GM10248 (cell line): ENCODE measurements around the gene FSTL4.

Experiments used
- CTCF ChIA-PET: fragments of 300-600 bp; sonication (Branson Sonifier 250); formaldehyde crosslinking; extraction: SDS; loops from one replicate; lab custom pipeline; 2021; ENCODE audit warnings: antibody characterized with exemption; lab: Yijun Ruan, JAX
- POLR2A ChIA-PET: fragments of 350-650 bp; sonication (Branson Sonifier 250); formaldehyde crosslinking; extraction: SDS; loops from one replicate; lab custom pipeline; 2020; ENCODE audit warnings: antibody characterized with exemption; lab: Yijun Ruan, JAX
- DNase-seq: peaks from one replicate; pipeline ENCODE4 v3.0.0; 2012; ENCODE audit errors: extremely low spot score
- TF ChIP-seq, protein P1 (sequence below): IDR thresholded peaks from 2 replicates; pipeline ENCODE4 v1.5.1; 2012; ENCODE audit warnings: mild to moderate bottlenecking, low read depth; ENCODE audit errors: extremely low read depth, missing control alignments, control extremely low read depth

Gene FSTL4

DNA sequence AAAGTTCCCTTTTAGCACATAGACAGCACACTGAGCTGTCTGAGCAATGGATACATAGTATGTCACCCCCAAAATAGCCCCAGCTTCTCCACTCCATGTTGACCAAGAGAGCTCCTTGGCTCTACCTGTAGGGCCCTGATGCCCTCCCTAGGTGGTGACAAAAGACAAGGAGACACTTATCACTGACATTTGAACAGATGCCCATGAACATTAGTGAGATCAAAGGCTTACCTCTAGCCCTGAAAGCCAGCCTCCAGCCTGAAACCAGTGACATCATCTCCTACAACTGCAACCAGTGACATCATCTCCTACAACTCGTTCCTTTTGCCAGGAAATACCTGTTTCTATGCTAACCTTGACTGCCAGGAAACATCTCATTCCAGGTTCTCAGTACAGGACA lies 122.7 kb downstream of the FSTL4 start:
- ChIA-PET POLR2A (no interaction called here), CTCF (interaction anchor here (0.6 to 0.7 kb wide), 3 partner anchors 380 to 550 kb away, joined by 3 to 4 read pairs (median 3); no protein-coding TSS in a partner anchor)
- peak; percentile 25 for DNase-seq
- TF ChIP-seq, protein P1, sequence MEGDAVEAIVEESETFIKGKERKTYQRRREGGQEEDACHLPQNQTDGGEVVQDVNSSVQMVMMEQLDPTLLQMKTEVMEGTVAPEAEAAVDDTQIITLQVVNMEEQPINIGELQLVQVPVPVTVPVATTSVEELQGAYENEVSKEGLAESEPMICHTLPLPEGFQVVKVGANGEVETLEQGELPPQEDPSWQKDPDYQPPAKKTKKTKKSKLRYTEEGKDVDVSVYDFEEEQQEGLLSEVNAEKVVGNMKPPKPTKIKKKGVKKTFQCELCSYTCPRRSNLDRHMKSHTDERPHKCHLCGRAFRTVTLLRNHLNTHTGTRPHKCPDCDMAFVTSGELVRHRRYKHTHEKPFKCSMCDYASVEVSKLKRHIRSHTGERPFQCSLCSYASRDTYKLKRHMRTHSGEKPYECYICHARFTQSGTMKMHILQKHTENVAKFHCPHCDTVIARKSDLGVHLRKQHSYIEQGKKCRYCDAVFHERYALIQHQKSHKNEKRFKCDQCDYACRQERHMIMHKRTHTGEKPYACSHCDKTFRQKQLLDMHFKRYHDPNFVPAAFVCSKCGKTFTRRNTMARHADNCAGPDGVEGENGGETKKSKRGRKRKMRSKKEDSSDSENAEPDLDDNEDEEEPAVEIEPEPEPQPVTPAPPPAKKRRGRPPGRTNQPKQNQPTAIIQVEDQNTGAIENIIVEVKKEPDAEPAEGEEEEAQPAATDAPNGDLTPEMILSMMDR = peak; percentile 40

DNA sequence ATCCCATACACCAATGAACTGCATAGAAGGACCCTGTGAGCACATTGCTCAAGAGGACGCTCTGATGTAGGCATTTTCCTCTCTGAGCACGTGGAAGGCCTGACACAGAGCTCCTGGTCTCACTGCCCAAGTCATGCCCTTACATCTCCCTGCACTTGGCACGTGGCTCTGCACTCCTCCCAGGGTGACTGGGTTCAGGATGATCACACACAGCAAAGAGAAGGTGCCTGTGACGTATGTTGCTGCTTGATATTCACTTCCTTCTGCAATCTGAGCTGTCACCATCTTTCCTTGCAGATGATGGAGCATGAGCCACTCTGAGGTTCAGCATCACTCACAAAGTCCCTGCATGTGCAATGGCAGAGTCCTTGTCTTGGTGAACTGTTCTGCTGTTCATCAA lies 125.2 kb downstream of the FSTL4 start:
- TF ChIP-seq, protein P1 = no peak
- POLR2A ChIA-PET = no interaction called here
- CTCF ChIA-PET = interaction anchor here (0.8 to 1.6 kb wide), 3 partner anchors 38 to 553 kb away, joined by 3 read pairs; no protein-coding TSS in a partner anchor
- DNase-seq = no peak

DNA sequence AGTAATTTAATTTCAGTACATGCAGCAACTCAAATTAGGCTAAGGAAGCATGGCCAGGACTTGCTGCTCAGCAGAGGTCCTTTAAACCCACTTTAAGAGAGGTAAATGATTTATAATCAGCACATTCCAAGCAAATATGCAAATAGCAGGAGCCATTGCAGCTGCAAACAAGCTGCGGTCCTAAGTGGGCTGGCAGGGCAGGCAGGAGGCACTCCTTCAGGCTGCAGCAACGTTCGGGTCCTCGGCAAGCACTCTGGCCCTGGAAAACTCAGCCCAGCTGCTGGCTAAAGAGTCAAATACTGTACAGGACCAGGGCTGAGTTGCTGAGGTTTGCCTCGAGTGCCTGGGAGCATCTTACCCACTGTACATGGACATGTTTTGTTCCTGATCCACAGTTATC lies 126.9 kb downstream of the FSTL4 start:
- ChIA-PET CTCF (interaction anchor here (1.1 kb wide), 1 partner anchor 35 kb away, joined by 3 read pairs; no protein-coding TSS in a partner anchor), POLR2A (no interaction called here)
- no peak for DNase-seq
- TF ChIP-seq, protein P1 = no peak

DNA sequence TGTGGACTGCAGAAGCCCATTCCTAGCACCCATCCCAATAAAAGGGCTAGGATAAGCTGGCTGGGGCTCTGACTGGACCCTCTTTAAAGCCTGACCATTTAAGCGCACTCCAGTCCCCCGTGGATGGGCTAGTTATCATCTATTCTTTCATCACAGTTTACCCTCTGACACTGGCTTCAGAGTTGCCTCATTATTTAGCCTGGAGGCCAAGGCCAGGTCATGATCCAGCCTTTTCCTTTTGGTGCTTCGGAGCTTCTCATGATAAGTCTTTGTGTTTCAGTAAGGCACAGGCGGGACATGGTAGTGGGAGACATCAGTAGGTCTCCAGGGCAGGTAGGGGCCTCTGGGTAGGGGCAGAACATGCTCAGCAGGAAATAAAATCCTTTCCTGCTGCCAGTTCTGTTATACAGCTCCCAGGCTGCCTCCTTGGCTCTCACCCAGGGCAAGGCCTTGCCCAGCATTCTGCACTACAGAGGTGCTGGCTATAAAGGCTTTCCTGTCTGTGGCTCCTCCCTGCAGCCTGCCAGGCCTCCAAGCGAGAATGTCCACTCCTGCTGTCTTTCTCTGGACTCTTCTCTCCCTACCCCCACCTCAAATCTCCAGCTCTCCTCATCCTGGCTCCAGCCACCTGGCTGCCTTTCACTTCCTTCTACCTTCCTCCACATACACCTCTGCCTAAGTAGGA lies 128.8 kb downstream of the FSTL4 start:
- CTCF ChIA-PET = no interaction called here
- no peak for DNase-seq
- TF ChIP-seq, protein P1 = no peak
- POLR2A ChIA-PET = no interaction called here

DNA sequence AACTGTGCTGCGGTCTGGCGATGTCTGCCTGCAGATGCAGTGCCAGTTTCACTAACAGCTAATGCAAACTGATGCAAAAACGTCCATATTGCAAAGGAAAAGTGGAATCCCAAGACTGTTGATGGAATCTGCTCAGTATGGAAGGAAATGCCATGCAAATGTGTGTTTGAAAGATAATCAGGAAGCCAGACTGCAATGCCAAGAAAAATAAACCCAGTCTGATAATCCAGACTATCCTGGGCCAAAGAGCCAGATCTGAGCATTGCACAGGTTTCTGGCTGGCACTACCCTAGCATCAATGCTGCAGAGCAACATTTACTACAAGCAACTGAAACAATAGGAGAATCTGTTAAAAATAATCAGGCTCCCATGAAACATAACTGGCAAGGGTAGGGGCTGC lies 130.3 kb downstream of the FSTL4 start:
- no peak for DNase-seq
- TF ChIP-seq, protein P1 = no peak
- ChIA-PET CTCF (interaction anchor here (1.1 to 1.6 kb wide), 2 partner anchors 12 to 272 kb away, joined by 3 to 4 read pairs; no protein-coding TSS in a partner anchor), POLR2A (interaction anchor here (0.6 kb wide), 1 partner anchor 13 kb away, joined by 3 read pairs; no protein-coding TSS in a partner anchor)

DNA sequence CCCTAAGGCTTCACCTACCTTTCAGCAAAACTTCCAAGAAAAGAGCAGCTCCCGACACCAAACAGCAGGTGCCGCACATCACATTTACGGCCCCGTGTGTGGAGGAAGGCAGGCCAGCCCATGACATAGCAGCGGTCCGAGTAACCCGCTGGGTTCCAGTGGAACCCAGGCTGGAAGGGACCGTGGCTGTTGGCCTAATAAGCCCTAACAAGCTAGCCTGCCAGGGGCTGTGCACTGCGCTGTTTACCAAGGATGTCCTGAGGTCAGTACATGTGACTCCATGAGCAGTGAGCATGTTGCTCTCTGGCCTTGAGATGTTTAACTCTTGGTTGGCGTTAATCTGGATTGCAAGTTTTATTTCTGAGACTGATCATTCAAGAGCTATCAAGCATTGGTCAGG lies 131.5 kb downstream of the FSTL4 start:
- CTCF ChIA-PET = interaction anchor here (1.0 to 1.6 kb wide), 3 partner anchors 11 to 274 kb away, joined by 3 to 4 read pairs (median 3); no protein-coding TSS in a partner anchor
- TF ChIP-seq, protein P1 = no peak
- DNase-seq = no peak
- POLR2A ChIA-PET = no interaction called here
